Measurements from ENCODE around the gene AUP1.
"Not testable (repeated sequence)": the region's sequence is repeated elsewhere in the genome, so short reads cannot be mapped to it uniquely, and the experiment has no call there.

Gene AUP1

GRCh38 chr2:74498500-74499266 is 30.8 kb downstream of the AUP1 start:
- DNase-seq (ENCODE audit: low read depth): no peak

- DNase-seq (ENCODE audit: low read depth): no peak
Observed at GRCh38 chr2:74497777-74498499, 31.6 kb downstream of the AUP1 start.

GRCh38 chr2:74496997-74497776 is 32.3 kb downstream of the AUP1 start:
- DNase-seq (ENCODE audit: low read depth): no peak

GRCh38 chr2:74495440-74495839 is 34.1 kb downstream of the AUP1 start:
- no peak for DNase-seq (ENCODE audit: low read depth)

GRCh38 chr2:74493546-74493945 is 36.0 kb downstream of the AUP1 start:
- no peak for DNase-seq (ENCODE audit: low read depth)

- no peak for DNase-seq (ENCODE audit: low read depth)
Observed at GRCh38 chr2:74491648-74492544, 37.6 kb downstream of the AUP1 start.

- DNase-seq (ENCODE audit: low read depth): no peak
Observed at GRCh38 chr2:74489906-74490305, 39.6 kb downstream of the AUP1 start.

- DNase-seq (ENCODE audit: low read depth): no peak
Observed at GRCh38 chr2:74488643-74489481, 40.6 kb downstream of the AUP1 start.

GRCh38 chr2:74486141-74486540 is 43.4 kb downstream of the AUP1 start:
- no peak for DNase-seq (ENCODE audit: low read depth)

GRCh38 chr2:74483675-74484164 is 45.8 kb downstream of the AUP1 start:
- DNase-seq (ENCODE audit: low read depth): not testable (repeated sequence)

GRCh38 chr2:74482801-74483674 is 46.5 kb downstream of the AUP1 start, which contains the start of the genes CCDC142 and TTC31:
Gene CCDC142, minus strand, starts transcription at chr2:74482998. Its CDS starts 161 bp downstream, at chr2:74482837.
Gene TTC31, plus strand, starts transcription at chr2:74483081. Its CDS starts 15 bp downstream, at chr2:74483096.
- peak; percentile 87 for DNase-seq (ENCODE audit: low read depth)

GRCh38 chr2:74481961-74482800 is 47.3 kb downstream of the AUP1 start:
- peak; percentile 55 for DNase-seq (ENCODE audit: low read depth)

GRCh38 chr2:74481431-74481830 is 48.1 kb downstream of the AUP1 start:
- DNase-seq (ENCODE audit: low read depth): no peak
